ENCODE measurements around the gene PIN4. TPM values are rescaled to one million over a fixed set of nuclear protein-coding genes. Genes with fewer than 3 reads are reported as not detected.

Gene PIN4
- total RNA-seq, 1 experiment from 2014 or later, result 9.5 TPM

DNA sequence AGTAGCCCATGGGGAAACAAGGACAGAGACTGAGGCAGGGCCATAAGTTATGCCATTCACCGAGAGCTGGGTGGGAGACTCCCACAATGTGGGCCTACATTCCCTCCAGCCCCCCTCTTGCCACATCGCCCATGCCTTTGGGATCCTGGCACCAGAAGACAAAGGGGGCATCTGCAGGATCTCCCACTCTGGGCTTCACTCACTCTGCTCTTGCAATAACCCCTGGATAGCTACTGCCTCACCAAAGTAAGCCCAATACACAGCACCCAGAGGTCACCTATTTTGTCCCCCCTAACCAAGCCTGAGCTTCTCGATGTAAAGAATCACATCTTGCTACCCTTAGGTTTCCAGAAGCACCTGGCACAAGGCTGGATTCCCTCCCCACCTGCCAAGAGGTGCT is 49.1 kb upstream of the PIN4 start:
- CTCF ChIA-PET, result interaction anchor here (0.7 to 1.2 kb wide), 3 partner anchors 106 to 114 kb away, joined by 3 to 6 read pairs (median 3); partner anchors contain the start of gene ERCC6L
- Histone ChIP-seq H3K27me3 (ENCODE audit: insufficient read depth, low read length) (no peaks in the 10 kb centered on the region), H3K9me2 (ENCODE audit: insufficient read depth) (no peaks in the 10 kb centered on the region), H3K9me3 (ENCODE audit: control insufficient read depth in 1 of 2, insufficient read depth in 1 of 2, low read depth in 1 of 2, low read length in 2 of 2) (no peaks in the 10 kb centered on the region), H3K79me2 (ENCODE audit: insufficient read depth, low read length) (no peaks in the 10 kb centered on the region), H3K4me3 (replicated peaks in 1 of 2; ENCODE audit: low read depth in 1 of 2, low read length in 2 of 2) (peak overlapping the region; percentile 32 to 53), H2AFZ (ENCODE audit: low read depth, low read length, poor library complexity, severe bottlenecking) (no peak overlapping the region), H3K27ac (ENCODE audit: low read depth, low read length) (no peak overlapping the region), H3K4me2 (ENCODE audit: low read length) (peak overlapping the region; percentile 77), H3K9ac (ENCODE audit: low read length) (peak overlapping the region; percentile 17; the same call in 1 of the 2 replicates), H3K4me1 (ENCODE audit: control insufficient read depth in 1 of 2, insufficient read depth in 2 of 2, low read length in 2 of 2) (peaks cover 4 to 11% of the 10 kb centered on the region in 2 experiments; a peak in 3 of 4 replicates), H4K20me1 (ENCODE audit: insufficient read depth) (no peaks in the 10 kb centered on the region), H3K36me3 (ENCODE audit: control insufficient read depth in 1 of 2, insufficient read depth in 2 of 2, low read length in 2 of 2) (no peaks in the 10 kb centered on the region)
- TF ChIP-seq JUND (IDR thresholded peaks at IDR 0.05) (no peak), EGR1 (IDR thresholded peaks at IDR 0.05; ENCODE audit: low read depth) (no peak), TCF7L2 (IDR thresholded peaks at IDR 0.05; ENCODE audit: borderline replicate concordance, extremely low read depth, insufficient read depth, insufficient read length) (no peak), CBX3 (IDR thresholded peaks at IDR 0.05; ENCODE audit: low read depth) (no peak), POLR2A (IDR thresholded peaks at IDR 0.05; ENCODE audit: borderline replicate concordance, extremely low read depth, insufficient read depth, insufficient read length) (no peak), EZH2 (IDR thresholded peaks at IDR 0.05) (no peak)
- TF ChIP-seq, protein P1, sequence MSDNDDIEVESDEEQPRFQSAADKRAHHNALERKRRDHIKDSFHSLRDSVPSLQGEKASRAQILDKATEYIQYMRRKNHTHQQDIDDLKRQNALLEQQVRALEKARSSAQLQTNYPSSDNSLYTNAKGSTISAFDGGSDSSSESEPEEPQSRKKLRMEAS (IDR thresholded peaks at IDR 0.05), result no peak
- TF ChIP-seq, protein P2, sequence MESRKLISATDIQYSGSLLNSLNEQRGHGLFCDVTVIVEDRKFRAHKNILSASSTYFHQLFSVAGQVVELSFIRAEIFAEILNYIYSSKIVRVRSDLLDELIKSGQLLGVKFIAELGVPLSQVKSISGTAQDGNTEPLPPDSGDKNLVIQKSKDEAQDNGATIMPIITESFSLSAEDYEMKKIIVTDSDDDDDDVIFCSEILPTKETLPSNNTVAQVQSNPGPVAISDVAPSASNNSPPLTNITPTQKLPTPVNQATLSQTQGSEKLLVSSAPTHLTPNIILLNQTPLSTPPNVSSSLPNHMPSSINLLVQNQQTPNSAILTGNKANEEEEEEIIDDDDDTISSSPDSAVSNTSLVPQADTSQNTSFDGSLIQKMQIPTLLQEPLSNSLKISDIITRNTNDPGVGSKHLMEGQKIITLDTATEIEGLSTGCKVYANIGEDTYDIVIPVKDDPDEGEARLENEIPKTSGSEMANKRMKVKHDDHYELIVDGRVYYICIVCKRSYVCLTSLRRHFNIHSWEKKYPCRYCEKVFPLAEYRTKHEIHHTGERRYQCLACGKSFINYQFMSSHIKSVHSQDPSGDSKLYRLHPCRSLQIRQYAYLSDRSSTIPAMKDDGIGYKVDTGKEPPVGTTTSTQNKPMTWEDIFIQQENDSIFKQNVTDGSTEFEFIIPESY (IDR thresholded peaks at IDR 0.05; ENCODE audit: extremely low read depth, insufficient replicate concordance, low read length), result no peak
- RAD21 ChIA-PET (ENCODE audit: low non-redundant PET in 1 of 2, low total read pairs in 2 of 2, uncharacterized antibody in 2 of 2, unreplicated experiment in 2 of 2), result no interaction called here
- intact Hi-C loops (cut with micrococcal nuclease), result no loop called here
- ATAC-seq (no peak), DNase-seq (ENCODE audit: low read depth, low spot score) (no peak)
- POLR2A ChIA-PET, result interaction anchor here (0.7 kb wide), 1 partner anchor 49 kb away, joined by 3 read pairs; the partner anchor contains the start of gene PIN4
- no TSS peak for BruUV-seq (replicated peaks)
